HepG2 (cell line): Measurements from ENCODE around the gene PRTN3. TPM values are rescaled to one million over a fixed set of nuclear protein-coding genes. Genes with fewer than 3 reads are reported as not detected.

ENCODE experiments used
- ATAC-seq: fragments of 200-7000 bp; cut with Tn5 transposase; 3 replicates; pipeline ENCODE4 v1.9.1; 2020; ENCODE audit warnings: mild to moderate bottlenecking, moderate library complexity
- BruUV-seq: library from RNA; stranded (reverse); fragments of 400-500 nt; replicated peaks from 2 replicates; lab custom pipeline; 2021; lab: Mats Ljungman, UMichigan
- CTCF ChIA-PET: fragments of 300-600 bp; formaldehyde crosslinking; extraction: SDS; loops from one replicate; lab custom pipeline; 2021; ENCODE audit warnings: low total read pairs, inconsistent platforms, low intra/inter-chr PET ratio; lab: Yijun Ruan, JAX
- POLR2A ChIA-PET: fragments of 350-600 bp; sonication (Branson Sonifier 250); formaldehyde crosslinking; loops from one replicate; lab custom pipeline; 2020; ENCODE audit warnings: antibody characterized with exemption, inconsistent platforms; lab: Yijun Ruan, JAX
- DNase-seq: peaks from one replicate; pipeline ENCODE4 v3.0.0-alpha.2; 2015; ENCODE audit warnings: low spot score
- FAIRE-seq: peaks from 3 replicates; lab custom pipeline; 2011; peaks lifted over from hg19 to GRCh38; lab: Jason Lieb, UNC
- H2AFZ ChIP-seq: one replicate; pipeline ENCODE4 v1.6.1; 2011; ENCODE audit warnings: low read length, inconsistent platforms
- H3K27ac ChIP-seq: fragments of 300-600 bp; 3 replicates; pipeline ENCODE4 v1.8.0; 2011; ENCODE audit warnings: mixed run types, mild to moderate bottlenecking, mixed read lengths, low read length, inconsistent platforms; ENCODE audit not compliant: insufficient read depth; ENCODE audit errors: extremely low read length
- H3K27me3 ChIP-seq, 2 experiments: fragments of 200-600 bp in 1 of 2; 2 replicates in 1 of 2; 3 replicates in 1 of 2; pipeline versions ENCODE4 v1.6.0 to v1.8.0; 2011; ENCODE audit warnings: low read length in 2 of 2, mild to moderate bottlenecking in 2 of 2, moderate library complexity in 2 of 2, inconsistent platforms in 1 of 2; ENCODE audit not compliant: insufficient read depth in 2 of 2, control insufficient read depth in 1 of 2
- H3K36me3 ChIP-seq, 2 experiments: fragments of 200-600 bp in 1 of 2; replicated peaks in 1 of 2; 2 replicates in 1 of 2; 3 replicates in 1 of 2; pipeline versions ENCODE4 v1.5.1 to v1.8.0; 2011; ENCODE audit warnings: low read length in 2 of 2, inconsistent platforms in 1 of 2; ENCODE audit not compliant: insufficient read depth in 2 of 2, control insufficient read depth in 1 of 2
- H3K4me1 ChIP-seq: 2 replicates; pipeline ENCODE4 v1.5.1; 2012; ENCODE audit warnings: low read length, inconsistent platforms; ENCODE audit not compliant: insufficient read depth
- H3K4me2 ChIP-seq: 2 replicates; pipeline ENCODE4 v1.6.0; 2011; ENCODE audit warnings: low read depth, low read length, inconsistent platforms
- H3K4me3 ChIP-seq, 3 experiments: fragments of 200-600 bp in 1 of 3; sonication (generic), shearing (Covaris generic) in 1 of 3; replicated peaks in 1 of 3; 2 replicates each; pipeline ENCODE4 v1.5.1; 2011 to 2016; ENCODE audit warnings: low read length in 3 of 3, inconsistent platforms in 2 of 3, low read depth in 2 of 3, mild to moderate bottlenecking in 2 of 3, control low read depth in 1 of 3, mixed read lengths in 1 of 3; ENCODE audit not compliant: insufficient read depth in 1 of 3
- H3K79me2 ChIP-seq: one replicate; pipeline ENCODE4 v1.6.1; 2011; ENCODE audit warnings: low read length, inconsistent platforms; ENCODE audit not compliant: insufficient read depth
- H3K9ac ChIP-seq: 2 replicates; pipeline ENCODE4 v1.6.0; 2011; ENCODE audit warnings: mild to moderate bottlenecking, low read depth, low read length, inconsistent platforms; ENCODE audit not compliant: insufficient read depth
- H3K9me3 ChIP-seq: 2 replicates; pipeline ENCODE4 v1.5.1; 2012; ENCODE audit warnings: mild to moderate bottlenecking, low read length
- H4K20me1 ChIP-seq: 2 replicates; pipeline ENCODE4 v1.6.0; 2011; ENCODE audit warnings: inconsistent platforms, mild to moderate bottlenecking, low read length, moderate library complexity; ENCODE audit not compliant: insufficient read depth
- AKAP8 ChIP-seq: sonication (generic); formaldehyde crosslinking; IDR thresholded peaks from 2 replicates; pipeline ENCODE4 v1.5.1; 2020; ENCODE audit warnings: mild to moderate bottlenecking, missing genetic modification reagents
- CHD4 ChIP-seq: fragments of 200-600 bp; sonication (generic); IDR thresholded peaks from 2 replicates; pipeline ENCODE4 v1.7.0; 2017; ENCODE audit warnings: mild to moderate bottlenecking, low read length, borderline replicate concordance
- FOXC1 ChIP-seq: sonication (generic); formaldehyde crosslinking; IDR thresholded peaks from 2 replicates; pipeline ENCODE4 v1.8.0; 2022; ENCODE audit warnings: mild to moderate bottlenecking, missing genetic modification reagents, borderline replicate concordance
- FOXM1 ChIP-seq: sonication (generic); formaldehyde crosslinking; IDR thresholded peaks from 2 replicates; pipeline ENCODE4 v1.5.0; 2020; ENCODE audit warnings: missing genetic modification reagents
- KAT2B ChIP-seq: fragments of 150-350 bp; IDR thresholded peaks from 2 replicates; pipeline ENCODE4 v1.6.1; 2014; ENCODE audit warnings: low read depth, low read length, borderline replicate concordance
- PATZ1 ChIP-seq: sonication (generic); formaldehyde crosslinking; IDR thresholded peaks from 2 replicates; pipeline ENCODE4 v1.4.0; 2020; ENCODE audit warnings: missing genetic modification reagents
- POLR2AphosphoS5 ChIP-seq: IDR thresholded peaks from 2 replicates; pipeline ENCODE4 v1.6.1; 2012; ENCODE audit warnings: low read depth, low read length
- ZBTB33 ChIP-seq: sonication (generic); formaldehyde crosslinking; IDR thresholded peaks from 2 replicates; pipeline ENCODE4 v1.4.0; 2020; ENCODE audit warnings: missing genetic modification reagents
- ZBTB38 ChIP-seq: sonication (generic); formaldehyde crosslinking; IDR thresholded peaks from 2 replicates; pipeline ENCODE4 v1.5.1; 2020; ENCODE audit warnings: mild to moderate bottlenecking, missing genetic modification reagents
- ZBTB4 ChIP-seq: sonication (generic); formaldehyde crosslinking; IDR thresholded peaks from 2 replicates; pipeline ENCODE4 v1.4.0; 2020; ENCODE audit warnings: missing genetic modification reagents, mild to moderate bottlenecking, borderline replicate concordance
- WGBS: methylation state at CpG from one replicate; pipeline ENCODE4 v1.1.6; 2017; ENCODE audit warnings: low lambda C conversion rate; 5-methylcytosine and 5-hydroxymethylcytosine counted together
- in situ Hi-C: cut with HindIII; loops from 2 replicates; pipeline ENCODE4 v1.10.0; 2017; ENCODE audit warnings: low pct_unique_long_range_greater_than_20kb; ENCODE audit not compliant: extremely low pct_ligation_motif_present
- intact Hi-C: fragments of 100-400 bp; cut with micrococcal nuclease; formaldehyde crosslinking; loops from one replicate; pipeline ENCODE4 v1.10.0; 2022; ENCODE audit not compliant: unreplicated experiment
- polyA plus RNA-seq, 8 experiments: library from polyadenylated mRNA; depleted of rRNA in 3 of 8; stranded (reverse) in 7 of 8; unstranded in 1 of 8; fragments of >200 nt; fragmentation: Illumina TruSeq in 4 of 8; extraction: Trizol in 4 of 8; gene quantifications; 2 replicates each; pipeline versions ENCODE4 v1.2.1 to v1.2.3, GENCODE V29; 2011 to 2016; ENCODE audit warnings: low read depth in 4 of 8, missing spikeins in 1 of 8, mixed read lengths in 1 of 8; ENCODE audit not compliant: insufficient read depth in 1 of 8
- total RNA-seq, 5 experiments: library from RNA; depleted of rRNA; stranded (reverse); fragments of >200 nt; fragmentation: Illumina TruSeq; extraction: Trizol; gene quantifications; 2 replicates each; pipeline ENCODE4 v1.2.3, GENCODE V29; 2016; ENCODE audit warnings: low read depth in 1 of 5
- TF ChIP-seq, protein P1 (sequence below): sonication (generic); formaldehyde crosslinking; IDR thresholded peaks from 2 replicates; pipeline ENCODE4 v1.4.0; 2020; ENCODE audit warnings: missing genetic modification reagents

Gene PRTN3
- total and polyA plus RNA-seq, 2 of the 13 experiments (the other 11 are each of a cell fraction or from before 2014, with no cell fraction given), result not detected

- in situ Hi-C loops, result no loop called here
- no peak overlapping the region for H3K4me3 ChIP-seq
- CTCF ChIA-PET, result no interaction called here
- TF ChIP-seq, protein P1, sequence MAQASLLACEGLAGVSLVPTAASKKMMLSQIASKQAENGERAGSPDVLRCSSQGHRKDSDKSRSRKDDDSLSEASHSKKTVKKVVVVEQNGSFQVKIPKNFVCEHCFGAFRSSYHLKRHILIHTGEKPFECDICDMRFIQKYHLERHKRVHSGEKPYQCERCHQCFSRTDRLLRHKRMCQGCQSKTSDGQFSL (CRISPR knock-in tag), result 0 out of 2 replicates have a peak, but pooled peaks have one; percentile 51
- TF ChIP-seq FOXM1 (CRISPR knock-in tag) (no peak), AKAP8 (CRISPR knock-in tag) (peak; percentile 37; the same call in 1 of the 2 replicates), KAT2B (no peak), FOXC1 (no peak), POLR2AphosphoS5 (0 out of 2 replicates have a peak, but pooled peaks have one; percentile 18), ZBTB38 (peak; percentile 18; the same call in 1 of the 2 replicates), ZBTB33 (CRISPR knock-in tag) (peak; percentile 64; the same call in 1 of the 2 replicates), CHD4 (no peak), ZBTB4 (CRISPR knock-in tag) (0 out of 2 replicates have a peak, but pooled peaks have one; percentile 39), PATZ1 (CRISPR knock-in tag) (peak; percentile 23; the same call in 1 of the 2 replicates)
- H3K9me3 ChIP-seq, result no peaks in the 10 kb centered on the region
- H3K27me3 ChIP-seq, result no peaks in the 10 kb centered on the region; a peak in 1 of 5 replicates
- no TSS peak for BruUV-seq
- H3K27ac ChIP-seq, result peak overlapping the region; percentile 45
- no peak for ATAC-seq
- H3K36me3 ChIP-seq, result peaks cover 44 to 75% of the 10 kb centered on the region in 2 experiments; a peak in 4 of 5 replicates
- H4K20me1 ChIP-seq, result peaks cover 91% of the 10 kb centered on the region
- no peak overlapping the region for H3K4me2 ChIP-seq
- WGBS, result 87% methylated on average over 14 of the region's 28 CpGs
- DNase-seq, result no peak
- intact Hi-C loops, result no loop called here
- POLR2A ChIA-PET, result no interaction called here
- no peak for FAIRE-seq
- H3K79me2 ChIP-seq, result peaks cover 92% of the 10 kb centered on the region
- H3K4me1 ChIP-seq, result peaks cover 35% of the 10 kb centered on the region
- no peak overlapping the region for H3K9ac ChIP-seq
- H2AFZ ChIP-seq, result no peak overlapping the region
These were observed 38.2 kb upstream of the PRTN3 start for GRCh38 chr19:802498-803098.
